Measurements from ENCODE around the gene TBC1D1.

TBC1D1 gene

GRCh38 chr4:38082424-38083385, 191.8 kb downstream of the TBC1D1 start:
- Mint-ChIP-seq H3K4me1 (peaks cover 15% of the 10 kb centered on the region), H3K36me3 (peaks cover 7% of the 10 kb centered on the region), H3K27ac (peak overlapping the region; percentile 13), H3K4me3 (no peak overlapping the region), H3K9me3 (no peaks in the 10 kb centered on the region)
- ATAC-seq: no peak
- DNase-seq (ENCODE audit: low spot score in 2 of 2): no peak

GRCh38 chr4:38084877-38085711, 194.2 kb downstream of the TBC1D1 start:
- DNase-seq (ENCODE audit: low spot score in 2 of 2): no peak
- Mint-ChIP-seq H3K36me3 (peaks cover 12% of the 10 kb centered on the region), H3K27ac (no peak overlapping the region), H3K9me3 (no peaks in the 10 kb centered on the region), H3K4me3 (no peak overlapping the region), H3K4me1 (peaks cover 6% of the 10 kb centered on the region)
- ATAC-seq: no peak

GRCh38 chr4:38085751-38086150, 194.9 kb downstream of the TBC1D1 start:
- H3K9me3 Mint-ChIP-seq: no peaks in the 10 kb centered on the region
- no peak overlapping the region for H3K27ac Mint-ChIP-seq
- H3K4me1 Mint-ChIP-seq: peaks cover 13% of the 10 kb centered on the region
- DNase-seq (ENCODE audit: low spot score in 2 of 2) (no peak), ATAC-seq (no peak)
- H3K4me3 Mint-ChIP-seq: no peak overlapping the region
- H3K36me3 Mint-ChIP-seq: peaks cover 18% of the 10 kb centered on the region

GRCh38 chr4:38086151-38086848, 195.4 kb downstream of the TBC1D1 start:
- H3K36me3 Mint-ChIP-seq: peaks cover 23% of the 10 kb centered on the region
- DNase-seq (ENCODE audit: low spot score in 2 of 2) (no peak), ATAC-seq (no peak)
- H3K4me1 Mint-ChIP-seq: peaks cover 18% of the 10 kb centered on the region
- H3K4me3 Mint-ChIP-seq: no peak overlapping the region
- no peak overlapping the region for H3K27ac Mint-ChIP-seq
- no peaks in the 10 kb centered on the region for H3K9me3 Mint-ChIP-seq

- Mint-ChIP-seq H3K4me3 (no peak overlapping the region), H3K36me3 (peaks cover 27% of the 10 kb centered on the region), H3K9me3 (no peaks in the 10 kb centered on the region), H3K4me1 (peaks cover 21% of the 10 kb centered on the region), H3K27ac (no peak overlapping the region)
- DNase-seq (ENCODE audit: low spot score in 2 of 2) (no peak), ATAC-seq (no peak)
These were observed 196.0 kb downstream of the TBC1D1 start for GRCh38 chr4:38086849-38087226.

- DNase-seq (ENCODE audit: low spot score in 2 of 2) (no peak), ATAC-seq (no peak)
- Mint-ChIP-seq H3K9me3 (no peaks in the 10 kb centered on the region), H3K36me3 (peaks cover 36% of the 10 kb centered on the region), H3K4me1 (peaks cover 21% of the 10 kb centered on the region), H3K27ac (no peak overlapping the region), H3K4me3 (no peak overlapping the region)
These were observed 197.4 kb downstream of the TBC1D1 start for GRCh38 chr4:38088321-38088720.

- ATAC-seq (no peak), DNase-seq (ENCODE audit: low spot score in 2 of 2) (no peak)
- Mint-ChIP-seq H3K4me3 (no peak overlapping the region), H3K27ac (peak overlapping the region; percentile 61), H3K36me3 (peaks cover 29% of the 10 kb centered on the region), H3K4me1 (peaks cover 21% of the 10 kb centered on the region), H3K9me3 (no peaks in the 10 kb centered on the region)
These were observed 199.1 kb downstream of the TBC1D1 start for GRCh38 chr4:38089961-38090360.

GRCh38 chr4:38090455-38091246, 199.8 kb downstream of the TBC1D1 start:
- Mint-ChIP-seq H3K27ac (peak overlapping the region; percentile 61), H3K9me3 (no peaks in the 10 kb centered on the region), H3K4me3 (no peak overlapping the region), H3K36me3 (peaks cover 29% of the 10 kb centered on the region), H3K4me1 (peaks cover 21% of the 10 kb centered on the region)
- ATAC-seq: peak; percentile 66
- DNase-seq (ENCODE audit: low spot score in 2 of 2): no peak

- H3K36me3 Mint-ChIP-seq: peaks cover 35% of the 10 kb centered on the region
- peak overlapping the region; percentile 61 for H3K27ac Mint-ChIP-seq
- H3K9me3 Mint-ChIP-seq: no peaks in the 10 kb centered on the region
- ATAC-seq (no peak), DNase-seq (ENCODE audit: low spot score in 2 of 2) (no peak)
- no peak overlapping the region for H3K4me3 Mint-ChIP-seq
- peaks cover 21% of the 10 kb centered on the region for H3K4me1 Mint-ChIP-seq
These were observed 200.8 kb downstream of the TBC1D1 start for GRCh38 chr4:38091636-38092035.

GRCh38 chr4:38092701-38093100, 201.8 kb downstream of the TBC1D1 start:
- no peak for DNase-seq (ENCODE audit: low spot score in 2 of 2)
- peaks cover 21% of the 10 kb centered on the region for H3K4me1 Mint-ChIP-seq
- ATAC-seq: no peak
- no peak overlapping the region for H3K4me3 Mint-ChIP-seq
- H3K9me3 Mint-ChIP-seq: no peaks in the 10 kb centered on the region
- H3K27ac Mint-ChIP-seq: no peak overlapping the region
- peaks cover 46% of the 10 kb centered on the region for H3K36me3 Mint-ChIP-seq

GRCh38 chr4:38094419-38094818, 203.5 kb downstream of the TBC1D1 start:
- Mint-ChIP-seq H3K4me3 (no peak overlapping the region), H3K27ac (no peak overlapping the region), H3K9me3 (no peaks in the 10 kb centered on the region), H3K4me1 (peaks cover 16% of the 10 kb centered on the region), H3K36me3 (peaks cover 54% of the 10 kb centered on the region)
- DNase-seq (ENCODE audit: low spot score in 2 of 2) (no peak), ATAC-seq (no peak)

GRCh38 chr4:38095691-38096090, 204.8 kb downstream of the TBC1D1 start:
- H3K9me3 Mint-ChIP-seq: no peaks in the 10 kb centered on the region
- peaks cover 43% of the 10 kb centered on the region for H3K36me3 Mint-ChIP-seq
- DNase-seq (ENCODE audit: low spot score in 2 of 2) (no peak), ATAC-seq (no peak)
- no peak overlapping the region for H3K27ac Mint-ChIP-seq
- H3K4me3 Mint-ChIP-seq: no peak overlapping the region
- H3K4me1 Mint-ChIP-seq: peaks cover 17% of the 10 kb centered on the region

- H3K36me3 Mint-ChIP-seq: peaks cover 40% of the 10 kb centered on the region
- H3K27ac Mint-ChIP-seq: no peak overlapping the region
- DNase-seq (ENCODE audit: low spot score in 2 of 2) (no peak), ATAC-seq (no peak)
- H3K9me3 Mint-ChIP-seq: no peaks in the 10 kb centered on the region
- no peak overlapping the region for H3K4me3 Mint-ChIP-seq
- H3K4me1 Mint-ChIP-seq: peaks cover 8% of the 10 kb centered on the region
These were observed 206.9 kb downstream of the TBC1D1 start for GRCh38 chr4:38097818-38098217.

- ATAC-seq: no peak
- DNase-seq (ENCODE audit: low spot score in 2 of 2): no peak
- Mint-ChIP-seq H3K27ac (no peak overlapping the region), H3K9me3 (no peaks in the 10 kb centered on the region), H3K36me3 (peaks cover 53% of the 10 kb centered on the region), H3K4me1 (peaks cover 8% of the 10 kb centered on the region), H3K4me3 (no peak overlapping the region)
These were observed 208.2 kb downstream of the TBC1D1 start for GRCh38 chr4:38099020-38099600.

All from stimulated activated effector memory CD8-positive, alpha-beta T cell treated with anti-CD3 and anti-CD28 coated beads, Interleukin-12 subunit alpha, Interleukin-12 subunit beta, amount 100 ng/mL, for 72 hours (primary cell).